Lower leg skin (tissue), 4 donors: ENCODE data around the gene SPC25. TPM values are rescaled to one million over a fixed set of nuclear protein-coding genes. Genes with fewer than 3 reads are reported as not detected.

Experiments used
- DNase-seq, 2 donors: peaks; one replicate each; pipeline ENCODE4 v3.0.0-alpha.2; 2019; ENCODE audit warnings: low spot score in 2 of 2
- H3K4me3 ChIP-seq: fragments of 200-600 bp; sonication (generic); 2 replicates; pipeline ENCODE4 v1.5.1; 2017; ENCODE audit warnings: mild to moderate bottlenecking, low read depth; ENCODE audit not compliant: poor library complexity, severe bottlenecking
- CTCF ChIP-seq, 3 donors: fragments of 450-650 bp; IDR thresholded peaks; one replicate each; pipeline ENCODE4 v1.5.1; 2016; ENCODE audit warnings: antibody characterized with exemption in 3 of 3, mild to moderate bottlenecking in 3 of 3, moderate library complexity in 2 of 3
- POLR2A ChIP-seq, 2 donors: fragments of 450-650 bp; IDR thresholded peaks; one replicate each; pipeline ENCODE4 v1.6.1; 2016 to 2017; ENCODE audit warnings: antibody characterized with exemption in 2 of 2, mild to moderate bottlenecking in 1 of 2, moderate library complexity in 1 of 2
- WGBS, 2 donors: methylation state at CpG; one replicate each; pipeline ENCODE4 v1.1.5; 2018; 5-methylcytosine and 5-hydroxymethylcytosine counted together
- intact Hi-C: fragments of 100-400 bp; cut with DNase I; formaldehyde crosslinking; loops from one replicate; pipeline ENCODE4 v1.15.0; 2023; ENCODE audit warnings: low total_unique reads
- total RNA-seq, 4 donors: library from RNA; depleted of rRNA; stranded (reverse); fragments of >200 nt; gene quantifications; one replicate each; pipeline ENCODE4 v1.1.0, GENCODE V29; 2016

SPC25 gene
- total RNA-seq, 4 donors from 2014 or later, result 0.74 to 1.2 TPM; not detected in 2

GRCh38 chr2:168897449-168897848 lies 7.2 kb upstream of the SPC25 start:
- 79 to 86% methylated on average over 1 of the region's 1 CpG for WGBS, 2 donors
- intact Hi-C loops, result no loop called here
- H3K4me3 ChIP-seq, result no peak overlapping the region
- no peak for DNase-seq
- TF ChIP-seq CTCF (IDR thresholded peaks at IDR 0.05) (no peak), POLR2A (IDR thresholded peaks at IDR 0.05) (no peak)

GRCh38 chr2:168896783-168897182 lies 6.6 kb upstream of the SPC25 start:
- WGBS, 2 donors, result 67 to 75% methylated on average over 4 of the region's 4 CpGs
- H3K4me3 ChIP-seq, result no peak overlapping the region
- TF ChIP-seq CTCF (IDR thresholded peaks at IDR 0.05), result no peak
- TF ChIP-seq POLR2A (IDR thresholded peaks at IDR 0.05), result no peak
- intact Hi-C loops, result no loop called here
- DNase-seq, result no peak

GRCh38 chr2:168895771-168896170 lies 5.5 kb upstream of the SPC25 start:
- H3K4me3 ChIP-seq, result no peak overlapping the region
- no peak for DNase-seq
- no peak for TF ChIP-seq CTCF (IDR thresholded peaks at IDR 0.05)
- TF ChIP-seq POLR2A (IDR thresholded peaks at IDR 0.05), result no peak
- intact Hi-C loops, result no loop called here

DNA sequence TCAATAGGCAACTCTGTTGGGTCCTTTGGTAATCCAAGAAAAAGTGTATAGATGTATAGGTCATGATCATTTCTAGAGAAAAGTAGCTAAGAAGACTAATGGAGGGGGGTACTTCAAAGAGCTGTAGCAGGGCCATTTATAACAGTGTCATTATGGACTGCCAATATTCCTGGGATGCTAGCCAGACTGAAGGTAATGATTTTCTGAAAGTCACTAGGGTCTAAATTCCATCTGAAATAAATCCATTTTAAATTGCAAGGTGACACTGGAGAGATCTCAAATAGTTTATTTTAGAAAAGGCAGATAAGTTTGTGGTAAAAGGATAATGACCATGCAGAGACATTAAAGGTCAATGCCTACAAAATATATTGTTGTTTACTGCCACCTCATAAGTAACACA lies 4.5 kb upstream of the SPC25 start:
- H3K4me3 ChIP-seq, result no peak overlapping the region
- no peak for TF ChIP-seq POLR2A (IDR thresholded peaks at IDR 0.05)
- no peak for TF ChIP-seq CTCF (IDR thresholded peaks at IDR 0.05)
- no peak for DNase-seq
- intact Hi-C loops, result no loop called here

DNA sequence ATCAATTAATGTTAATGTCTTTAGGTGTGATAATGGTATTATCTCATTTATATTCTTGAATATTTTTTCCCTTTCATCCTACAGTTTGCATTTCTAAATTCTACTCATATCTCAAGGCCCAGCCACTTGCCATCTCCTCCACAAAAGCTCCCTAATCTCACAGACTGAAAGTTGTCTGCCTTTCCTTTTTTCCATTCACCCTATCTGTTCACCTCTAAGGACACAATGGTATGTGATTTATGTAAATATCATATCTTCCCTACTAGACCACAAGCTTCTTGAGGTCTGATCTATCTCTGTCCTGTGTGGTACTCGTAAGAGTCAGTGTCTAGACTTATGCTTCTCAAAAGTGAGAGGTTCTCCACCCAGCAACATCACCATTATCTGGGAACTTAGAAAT lies 3.9 kb upstream of the SPC25 start:
- WGBS, 2 donors, result 79 to 96% methylated on average over 1 of the region's 1 CpG
- TF ChIP-seq CTCF (IDR thresholded peaks at IDR 0.05) (no peak), POLR2A (IDR thresholded peaks at IDR 0.05) (no peak)
- intact Hi-C loops, result no loop called here
- DNase-seq, result no peak
- H3K4me3 ChIP-seq, result no peak overlapping the region

DNA sequence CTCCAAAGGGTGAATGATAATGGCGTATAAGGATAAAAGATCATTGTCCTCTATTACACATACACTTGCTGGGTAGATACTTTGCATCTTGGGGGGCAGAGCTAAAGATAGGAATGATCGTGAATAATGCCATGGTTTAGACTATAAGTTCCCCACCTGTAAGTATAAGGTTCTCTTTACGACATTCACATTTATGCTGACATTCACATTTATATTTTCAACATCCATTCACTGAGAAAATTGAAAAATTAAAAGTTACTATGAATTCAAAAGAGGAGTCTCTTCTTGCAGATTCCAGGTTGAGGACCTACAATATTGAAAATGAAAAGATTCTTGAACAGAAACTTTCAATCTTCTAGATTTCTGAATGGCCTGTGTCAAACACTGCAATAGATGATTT lies 2.1 kb upstream of the SPC25 start:
- intact Hi-C loops, result no loop called here
- WGBS, 2 donors, result 64 to 85% methylated on average over 3 of the region's 3 CpGs
- TF ChIP-seq CTCF (IDR thresholded peaks at IDR 0.05), result no peak
- no peak for TF ChIP-seq POLR2A (IDR thresholded peaks at IDR 0.05)
- no peak overlapping the region for H3K4me3 ChIP-seq
- no peak for DNase-seq
